ENCODE results near the gene PALMD.

PALMD gene

GRCh38 chr1:99726818-99727217 lies 80.9 kb downstream of the PALMD start:
- no peaks in the 10 kb centered on the region for H4K20me1 ChIP-seq (ENCODE audit: insufficient read depth, low read length, poor library complexity, severe bottlenecking)
- H3K4me3 ChIP-seq (ENCODE audit: low read length, poor library complexity, severe bottlenecking) = no peak overlapping the region
- no peaks in the 10 kb centered on the region for H3K27me3 ChIP-seq (ENCODE audit: insufficient read depth, low read length, poor library complexity, severe bottlenecking)
- no peak for TF ChIP-seq EZH2phosphoT487 (IDR thresholded peaks at IDR 0.05; ENCODE audit: borderline replicate concordance)
- no peak for TF ChIP-seq CTCF (conservative IDR thresholded peaks at IDR 0.05; ENCODE audit: low read length)
- H3K9me3 ChIP-seq (ENCODE audit: insufficient read depth, low read depth, low read length) = no peaks in the 10 kb centered on the region
- no peaks in the 10 kb centered on the region for H3F3A ChIP-seq (ENCODE audit: low read depth)
- H3K4me1 ChIP-seq (ENCODE audit: insufficient read depth, low read length, poor library complexity, severe bottlenecking) = peaks cover 4% of the 10 kb centered on the region
- H3K9me2 ChIP-seq (replicated peaks; ENCODE audit: low read depth, low read length) = no peaks in the 10 kb centered on the region
- H3K79me2 ChIP-seq (ENCODE audit: insufficient read depth, low read length) = no peaks in the 10 kb centered on the region
- no peak overlapping the region for H2AFZ ChIP-seq (ENCODE audit: low read length)
- H3K9ac ChIP-seq (ENCODE audit: low read depth, low read length, poor library complexity, severe bottlenecking) = no peak overlapping the region
- H3K4me2 ChIP-seq (ENCODE audit: low read depth, low read length, poor library complexity, severe bottlenecking) = no peak overlapping the region
- no peaks in the 10 kb centered on the region for H3K36me3 ChIP-seq (ENCODE audit: insufficient read depth, low read length)

- Histone ChIP-seq H3K4me2 (ENCODE audit: low read depth, low read length, poor library complexity, severe bottlenecking) (no peak overlapping the region), H3K27me3 (ENCODE audit: insufficient read depth, low read length, poor library complexity, severe bottlenecking) (no peaks in the 10 kb centered on the region), H3K9ac (ENCODE audit: low read depth, low read length, poor library complexity, severe bottlenecking) (no peak overlapping the region)
Observed at GRCh38 chr1:99727575-99728185, 81.8 kb downstream of the PALMD start.

GRCh38 chr1:99728494-99729235 lies 82.8 kb downstream of the PALMD start:
- Histone ChIP-seq H2AFZ (ENCODE audit: low read length) (no peak overlapping the region), H4K20me1 (ENCODE audit: insufficient read depth, low read length, poor library complexity, severe bottlenecking) (no peaks in the 10 kb centered on the region), H3K27me3 (ENCODE audit: insufficient read depth, low read length, poor library complexity, severe bottlenecking) (no peaks in the 10 kb centered on the region), H3K9me3 (ENCODE audit: insufficient read depth, low read depth, low read length) (no peaks in the 10 kb centered on the region), H3K4me2 (ENCODE audit: low read depth, low read length, poor library complexity, severe bottlenecking) (no peak overlapping the region), H3F3A (ENCODE audit: low read depth) (no peaks in the 10 kb centered on the region), H3K9ac (ENCODE audit: low read depth, low read length, poor library complexity, severe bottlenecking) (no peak overlapping the region), H3K36me3 (ENCODE audit: insufficient read depth, low read length) (no peaks in the 10 kb centered on the region), H3K9me2 (replicated peaks; ENCODE audit: low read depth, low read length) (no peaks in the 10 kb centered on the region), H3K4me3 (ENCODE audit: low read length, poor library complexity, severe bottlenecking) (no peak overlapping the region), H3K79me2 (ENCODE audit: insufficient read depth, low read length) (no peaks in the 10 kb centered on the region), H3K4me1 (ENCODE audit: insufficient read depth, low read length, poor library complexity, severe bottlenecking) (peaks cover 4% of the 10 kb centered on the region)
- peak; percentile 77 for TF ChIP-seq CTCF (conservative IDR thresholded peaks at IDR 0.05; ENCODE audit: low read length)
- no peak for TF ChIP-seq EZH2phosphoT487 (IDR thresholded peaks at IDR 0.05; ENCODE audit: borderline replicate concordance)

More at GRCh38 chr1:99727575-99728185, 81.8 kb downstream of the PALMD start:
- Histone ChIP-seq H4K20me1 (ENCODE audit: insufficient read depth, low read length, poor library complexity, severe bottlenecking) (no peaks in the 10 kb centered on the region), H3K9me3 (ENCODE audit: insufficient read depth, low read depth, low read length) (no peaks in the 10 kb centered on the region), H3K79me2 (ENCODE audit: insufficient read depth, low read length) (no peaks in the 10 kb centered on the region), H3K4me1 (ENCODE audit: insufficient read depth, low read length, poor library complexity, severe bottlenecking) (peaks cover 4% of the 10 kb centered on the region), H3K4me3 (ENCODE audit: low read length, poor library complexity, severe bottlenecking) (no peak overlapping the region), H2AFZ (ENCODE audit: low read length) (no peak overlapping the region), H3K9me2 (replicated peaks; ENCODE audit: low read depth, low read length) (no peaks in the 10 kb centered on the region), H3K36me3 (ENCODE audit: insufficient read depth, low read length) (no peaks in the 10 kb centered on the region), H3F3A (ENCODE audit: low read depth) (no peaks in the 10 kb centered on the region)
- TF ChIP-seq EZH2phosphoT487 (IDR thresholded peaks at IDR 0.05; ENCODE audit: borderline replicate concordance) = no peak
- TF ChIP-seq CTCF (conservative IDR thresholded peaks at IDR 0.05; ENCODE audit: low read length) = no peak
